HTR-8/SVneo (cell line): ENCODE measurements around the gene KCNA5.

ENCODE experiments used
- DNase-seq: peaks from one replicate; pipeline ENCODE4 v3.0.0; 2011; ENCODE audit warnings: low spot score, mixed read lengths; ENCODE audit not compliant: insufficient read length
- FAIRE-seq: peaks from 2 replicates; lab custom pipeline; 2011; peaks lifted over from hg19 to GRCh38; lab: Jason Lieb, UNC

Gene KCNA5

GRCh38 chr12:5026342-5026938 lies 17.2 kb upstream of the KCNA5 start:
- DNase-seq, result no peak
- no peak for FAIRE-seq

DNA sequence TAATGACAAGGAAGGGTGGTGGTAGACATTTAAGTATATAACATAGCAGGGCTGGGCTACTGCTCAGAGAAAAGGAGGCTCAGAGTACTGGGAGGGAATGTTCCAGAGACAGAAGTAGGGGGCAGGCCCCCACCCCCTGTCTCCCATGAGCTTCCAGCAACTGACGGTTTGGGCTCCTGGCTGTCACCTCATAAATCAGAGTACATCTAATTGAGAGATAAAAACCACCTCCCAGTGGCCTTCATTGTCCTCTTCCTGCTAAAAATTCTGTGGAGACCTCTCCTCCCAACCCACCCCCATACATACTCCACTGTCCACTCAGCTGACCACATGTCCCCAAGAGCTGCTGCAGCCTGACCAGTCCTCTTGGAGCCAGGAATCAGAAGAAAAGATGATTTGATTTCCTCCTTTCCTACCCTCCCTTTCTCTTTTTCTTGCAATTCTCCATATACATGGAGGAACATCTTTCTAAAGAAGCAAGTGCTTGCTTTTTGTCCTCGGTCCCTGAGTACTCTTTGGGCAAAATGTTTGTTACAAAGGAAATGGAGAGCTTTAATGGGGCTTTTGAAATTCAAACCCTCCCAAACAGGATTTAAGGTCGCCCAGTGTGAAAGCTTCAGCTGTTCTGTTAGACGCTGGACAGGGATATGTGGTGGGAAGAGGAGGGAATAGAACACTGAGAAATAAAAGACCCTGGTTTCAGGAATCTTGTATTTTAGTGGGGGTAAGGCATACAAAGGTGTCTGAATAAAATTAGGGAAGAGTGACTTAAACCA lies 16.4 kb upstream of the KCNA5 start:
- no peak for DNase-seq
- FAIRE-seq, result no peak

GRCh38 chr12:5030066-5030465 lies 13.6 kb upstream of the KCNA5 start:
- DNase-seq, result no peak
- no peak for FAIRE-seq

- FAIRE-seq (no peak), DNase-seq (no peak)
Observed at GRCh38 chr12:5031242-5031641, 12.4 kb upstream of the KCNA5 start.

DNA sequence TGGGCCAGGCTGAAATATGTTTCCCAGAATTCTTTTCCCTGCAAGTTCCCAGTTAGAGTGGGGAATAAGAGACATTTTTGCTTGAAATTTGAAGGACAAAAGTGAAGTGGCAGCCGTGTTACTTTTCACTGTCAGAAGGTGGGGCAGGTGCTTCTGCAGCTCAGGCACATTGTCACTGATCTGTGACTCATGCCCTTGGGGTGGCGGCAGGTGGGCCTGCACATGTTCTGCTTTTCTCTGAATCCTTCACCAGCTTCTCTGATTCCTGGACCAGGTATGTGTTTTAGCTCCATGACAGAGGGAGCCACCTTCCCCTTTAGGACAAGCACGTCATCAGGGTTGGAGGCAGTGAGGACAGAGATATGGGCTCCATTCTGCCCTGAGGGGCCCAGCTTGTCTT lies 11.7 kb upstream of the KCNA5 start:
- DNase-seq (no peak), FAIRE-seq (no peak)

DNA sequence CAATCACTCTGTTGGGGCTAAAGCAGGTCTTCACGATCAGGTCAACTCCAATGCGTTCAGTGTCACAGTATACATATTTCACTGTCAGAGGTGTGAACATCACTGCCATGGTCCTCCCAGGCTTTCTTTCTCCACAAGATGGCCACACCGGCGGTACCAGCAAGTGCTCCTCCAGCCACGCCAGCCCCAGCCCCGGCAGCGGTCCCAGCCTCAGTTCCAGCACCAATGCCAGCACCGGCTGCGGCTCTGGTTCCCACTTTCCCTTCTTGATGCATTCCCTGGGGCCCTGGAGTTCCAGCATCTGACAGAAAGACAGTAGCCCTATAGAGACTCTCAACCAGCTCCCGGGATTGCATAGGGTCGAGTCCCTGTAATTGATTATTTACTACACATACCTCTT lies 10.9 kb upstream of the KCNA5 start:
- FAIRE-seq (no peak), DNase-seq (no peak)

DNA sequence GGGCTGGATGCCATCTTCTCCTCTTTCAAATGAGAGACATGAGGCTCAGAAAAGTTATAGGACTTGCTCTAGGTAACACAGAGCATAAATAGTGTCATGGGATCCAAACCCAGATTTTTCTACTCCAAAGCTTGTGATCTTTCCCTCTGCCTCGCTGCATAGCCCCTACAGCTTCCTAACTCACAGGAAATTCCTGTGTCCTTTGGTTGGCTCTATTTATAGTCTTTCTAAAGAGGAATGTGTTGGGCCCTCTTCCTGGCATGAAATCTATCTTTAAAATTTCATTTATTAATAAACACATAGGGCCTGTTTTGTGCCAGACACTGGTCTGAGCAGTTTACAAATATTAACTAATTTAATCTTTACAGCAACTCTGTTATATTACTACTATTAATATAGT lies 9.8 kb upstream of the KCNA5 start:
- FAIRE-seq (no peak), DNase-seq (no peak)

DNA sequence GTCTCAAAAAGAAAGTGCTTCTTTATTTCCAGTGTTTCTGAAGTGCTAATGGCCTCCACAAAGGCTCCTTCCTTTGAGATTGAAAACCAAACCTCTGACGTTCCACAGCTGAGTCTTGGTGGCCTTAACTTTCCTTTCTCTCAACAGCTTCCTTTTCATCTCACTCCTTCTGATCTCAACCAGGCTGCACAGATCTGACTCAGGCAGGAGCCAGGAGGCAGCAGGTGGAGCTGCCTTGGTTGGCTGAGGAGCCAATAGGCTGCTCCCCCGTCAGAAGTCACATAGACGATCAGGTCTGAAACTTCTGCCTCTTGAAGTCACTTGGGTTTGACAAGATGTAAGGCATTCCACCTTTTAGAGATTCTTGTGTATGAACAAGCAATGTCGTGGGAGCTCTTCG lies 9.1 kb upstream of the KCNA5 start:
- no peak for FAIRE-seq
- DNase-seq, result no peak

DNA sequence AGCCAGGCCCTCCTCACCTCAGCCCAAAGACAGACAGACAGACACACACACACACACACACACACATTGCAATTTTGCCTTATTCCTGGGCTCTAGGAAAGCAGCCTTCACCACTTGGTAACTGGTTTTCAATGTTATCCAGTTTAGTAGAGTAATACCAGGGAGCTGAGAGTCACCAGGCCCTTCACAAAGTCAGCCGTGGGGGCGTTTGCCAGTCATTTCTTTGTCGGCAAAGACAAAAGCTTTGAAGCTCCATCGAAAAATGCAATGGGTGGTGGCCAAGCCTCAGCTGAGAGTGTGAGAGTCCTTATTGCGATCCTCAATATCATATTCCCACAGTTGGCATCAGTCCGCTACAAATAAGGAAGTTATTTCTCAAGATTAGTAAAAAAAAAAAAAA lies 8.1 kb upstream of the KCNA5 start:
- FAIRE-seq (no peak), DNase-seq (no peak)

DNA sequence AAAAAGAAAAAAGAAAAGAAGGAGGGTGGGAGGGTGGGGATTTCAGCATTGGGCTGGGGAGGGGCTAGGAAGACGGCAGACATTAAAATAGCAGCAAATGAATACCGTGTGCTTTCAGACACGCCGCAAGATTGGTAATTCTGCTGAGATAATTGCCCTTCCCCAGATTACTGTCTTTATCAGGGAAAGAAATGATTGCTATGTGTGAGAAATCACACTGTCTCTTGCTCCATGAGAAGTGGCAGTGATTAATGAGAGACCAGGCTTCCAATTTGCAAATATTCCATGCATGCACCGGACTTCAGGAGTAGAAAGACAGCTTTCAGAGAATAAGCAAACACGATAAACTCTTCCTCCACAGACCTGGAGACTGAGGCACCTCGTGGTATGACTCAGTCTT lies 7.6 kb upstream of the KCNA5 start:
- DNase-seq, result no peak
- FAIRE-seq, result no peak

DNA sequence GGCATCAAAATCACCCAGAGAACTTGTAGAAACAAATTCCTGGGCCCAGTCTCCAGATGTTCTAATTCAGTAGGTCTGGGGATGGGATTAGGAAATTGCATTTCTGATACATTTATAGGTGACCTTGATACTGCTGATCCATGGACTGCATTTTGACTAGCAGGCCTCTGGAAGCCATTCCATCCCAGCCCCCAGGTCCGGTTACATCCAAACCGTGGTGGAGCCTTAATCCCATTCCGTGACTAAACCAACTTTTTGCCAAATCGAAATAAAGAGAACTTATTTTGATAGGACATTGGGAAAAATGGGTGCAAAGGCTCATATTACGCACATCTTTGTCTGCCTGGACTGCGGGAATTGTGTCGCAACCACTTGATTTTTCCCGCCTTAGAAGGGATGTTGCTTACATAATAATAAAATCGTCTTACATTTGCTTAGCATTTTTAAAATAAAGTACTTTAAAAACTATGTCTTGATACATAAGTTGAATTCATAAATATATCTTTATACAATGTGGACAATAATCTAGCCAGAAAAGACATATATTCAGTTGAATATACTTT lies 5.8 kb upstream of the KCNA5 start:
- no peak for FAIRE-seq
- DNase-seq, result no peak

DNA sequence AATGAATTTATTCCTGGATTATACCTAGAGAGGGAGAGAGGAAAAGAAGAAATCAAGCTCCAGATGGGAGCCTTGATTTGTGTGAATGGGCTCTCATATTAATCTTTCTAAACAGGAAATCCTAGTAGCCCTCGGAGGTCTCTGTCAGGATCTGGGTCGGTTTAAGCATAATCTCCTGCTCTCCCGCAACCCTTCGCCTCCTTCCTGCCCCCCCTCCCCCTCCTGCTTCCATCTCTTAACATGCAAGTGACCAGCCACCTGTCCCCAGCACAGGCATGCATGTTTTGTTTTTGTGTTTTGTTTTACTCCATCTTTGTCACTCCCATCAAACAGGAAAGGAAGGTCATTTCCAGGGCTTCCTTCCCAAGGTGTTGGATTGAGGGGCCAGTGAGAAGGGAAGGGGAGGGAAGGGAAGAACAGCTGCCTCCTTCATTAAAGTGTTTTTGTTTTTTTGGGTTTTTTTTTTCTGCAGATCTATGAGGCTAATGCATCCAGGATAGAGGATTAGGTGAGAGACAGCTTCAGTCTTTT lies 4.8 kb upstream of the KCNA5 start:
- DNase-seq (no peak), FAIRE-seq (no peak)

- FAIRE-seq (no peak), DNase-seq (no peak)
Observed at GRCh38 chr12:5039815-5040214, 3.9 kb upstream of the KCNA5 start.

DNA sequence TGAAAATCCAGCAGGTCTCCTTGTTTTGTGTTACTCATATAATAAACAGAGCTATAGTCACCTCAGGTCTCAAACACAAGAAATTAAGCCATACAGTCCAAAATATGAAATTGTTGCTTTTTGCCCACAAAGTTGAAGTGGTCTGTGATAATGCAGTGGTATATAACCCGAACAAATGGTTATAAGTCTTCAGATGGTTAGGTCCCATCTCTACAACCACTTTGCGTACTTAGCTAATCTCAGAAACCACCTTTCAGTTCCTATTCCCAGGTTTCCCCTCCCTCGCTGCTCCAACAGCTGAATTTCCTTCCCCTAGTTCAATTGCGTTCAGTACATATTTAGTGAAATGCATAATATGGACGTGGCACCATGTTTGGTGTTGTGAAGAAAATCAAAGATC lies 3.3 kb upstream of the KCNA5 start:
- DNase-seq (no peak), FAIRE-seq (no peak)

DNA sequence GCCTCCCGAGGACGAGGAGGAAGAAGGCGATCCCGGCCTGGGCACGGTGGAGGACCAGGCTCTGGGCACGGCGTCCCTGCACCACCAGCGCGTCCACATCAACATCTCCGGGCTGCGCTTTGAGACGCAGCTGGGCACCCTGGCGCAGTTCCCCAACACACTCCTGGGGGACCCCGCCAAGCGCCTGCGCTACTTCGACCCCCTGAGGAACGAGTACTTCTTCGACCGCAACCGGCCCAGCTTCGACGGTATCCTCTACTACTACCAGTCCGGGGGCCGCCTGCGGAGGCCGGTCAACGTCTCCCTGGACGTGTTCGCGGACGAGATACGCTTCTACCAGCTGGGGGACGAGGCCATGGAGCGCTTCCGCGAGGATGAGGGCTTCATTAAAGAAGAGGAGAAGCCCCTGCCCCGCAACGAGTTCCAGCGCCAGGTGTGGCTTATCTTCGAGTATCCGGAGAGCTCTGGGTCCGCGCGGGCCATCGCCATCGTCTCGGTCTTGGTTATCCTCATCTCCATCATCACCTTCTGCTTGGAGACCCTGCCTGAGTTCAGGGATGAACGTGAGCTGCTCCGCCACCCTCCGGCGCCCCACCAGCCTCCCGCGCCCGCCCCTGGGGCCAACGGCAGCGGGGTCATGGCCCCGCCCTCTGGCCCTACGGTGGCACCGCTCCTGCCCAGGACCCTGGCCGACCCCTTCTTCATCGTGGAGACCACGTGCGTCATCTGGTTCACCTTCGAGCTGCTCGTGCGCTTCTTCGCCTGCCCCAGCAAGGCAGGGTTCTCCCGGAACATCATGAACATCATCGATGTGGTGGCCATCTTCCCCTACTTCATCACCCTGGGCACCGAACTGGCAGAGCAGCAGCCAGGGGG lies 979 bp downstream of the KCNA5 start:
- FAIRE-seq, result no peak
- DNase-seq, result no peak

- no peak for FAIRE-seq
- no peak for DNase-seq
Observed at GRCh38 chr12:5047094-5047493, 3.4 kb downstream of the KCNA5 start.

DNA sequence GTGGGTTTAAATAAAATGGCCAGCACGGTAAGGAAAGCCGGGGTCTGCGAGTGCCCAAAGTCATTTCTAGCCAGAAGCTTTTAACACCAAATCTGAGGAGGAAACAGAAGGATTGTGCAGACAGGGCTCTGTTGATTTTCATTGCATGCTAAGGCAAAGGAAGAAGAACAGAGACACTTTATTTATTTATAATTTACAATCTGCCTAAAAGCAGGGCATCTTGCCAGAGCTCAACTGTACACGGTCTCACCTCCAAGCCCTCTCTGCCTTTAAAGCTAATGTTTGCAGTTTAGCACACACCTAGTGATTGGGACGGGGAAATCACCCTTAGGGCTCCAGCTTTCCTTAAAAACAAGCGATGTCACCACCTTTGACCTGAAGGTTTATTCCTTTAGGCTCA lies 4.0 kb downstream of the KCNA5 start:
- FAIRE-seq, result no peak
- no peak for DNase-seq

DNA sequence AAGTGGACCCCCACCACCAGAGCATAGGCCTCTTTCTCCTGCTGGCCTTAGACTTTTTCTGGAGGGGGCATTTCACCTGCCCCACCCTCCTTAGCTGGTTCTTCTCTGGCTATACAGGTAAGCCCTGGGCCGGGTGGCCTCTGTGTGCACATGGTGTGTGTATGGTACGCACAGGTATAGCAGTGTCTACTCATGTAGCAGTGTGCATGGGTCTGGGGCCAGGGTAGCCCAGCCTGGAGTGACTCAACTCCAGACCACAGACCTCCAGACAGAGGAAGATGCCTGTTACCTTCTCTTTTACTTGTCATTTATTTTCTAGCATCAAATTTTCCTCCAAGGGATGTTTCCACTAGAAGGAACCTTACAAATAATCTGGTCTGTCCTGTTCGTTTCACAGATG lies 6.9 kb downstream of the KCNA5 start:
- no peak for DNase-seq
- no peak for FAIRE-seq

GRCh38 chr12:5051334-5051733 lies 7.7 kb downstream of the KCNA5 start:
- DNase-seq (no peak), FAIRE-seq (no peak)

GRCh38 chr12:5051913-5052312 lies 8.2 kb downstream of the KCNA5 start:
- FAIRE-seq (no peak), DNase-seq (no peak)

- FAIRE-seq (no peak), DNase-seq (no peak)
Observed at GRCh38 chr12:5052348-5052747, 8.7 kb downstream of the KCNA5 start.
